ENCODE measurements around the gene VWA8. TPM values are rescaled to one million over a fixed set of nuclear protein-coding genes. Genes with fewer than 3 reads are reported as not detected.

Gene VWA8
- total RNA-seq, 1 experiment from 2014 or later = 22.6 TPM

- H3K9ac ChIP-seq (ENCODE audit: low read length) = no peak overlapping the region
- no peak overlapping the region for H3K27ac ChIP-seq (ENCODE audit: low read depth, low read length)
- DNase-seq (ENCODE audit: low read depth, low spot score) (no peak), ATAC-seq (no peak)
- H3K9me3 ChIP-seq (ENCODE audit: control insufficient read depth in 1 of 2, insufficient read depth in 1 of 2, low read depth in 1 of 2, low read length in 2 of 2) = no peaks in the 10 kb centered on the region
- intact Hi-C loops (cut with micrococcal nuclease) = no loop called here
- H4K20me1 ChIP-seq (ENCODE audit: insufficient read depth) = no peaks in the 10 kb centered on the region
- H3K79me2 ChIP-seq (ENCODE audit: insufficient read depth, low read length) = no peaks in the 10 kb centered on the region
- H3K4me3 ChIP-seq (replicated peaks in 1 of 2; ENCODE audit: low read depth in 1 of 2, low read length in 2 of 2) = no peak overlapping the region
- TF ChIP-seq SP1 (IDR thresholded peaks at IDR 0.05; ENCODE audit: low read depth) (no peak), ZNF274 (IDR thresholded peaks at IDR 0.05; ENCODE audit: low read depth, low read length) (no peak), ZFX (IDR thresholded peaks at IDR 0.05) (no peak), TCF7L2 (IDR thresholded peaks at IDR 0.05; ENCODE audit: borderline replicate concordance, extremely low read depth, insufficient read depth, insufficient read length) (no peak), SIN3A (IDR thresholded peaks at IDR 0.05; ENCODE audit: low read depth) (no peak), JUND (IDR thresholded peaks at IDR 0.05) (no peak), EZH2phosphoT487 (IDR thresholded peaks at IDR 0.05; ENCODE audit: borderline replicate concordance) (no peak), POLR2A (IDR thresholded peaks at IDR 0.05; ENCODE audit: borderline replicate concordance, extremely low read depth, insufficient read depth, insufficient read length) (no peak), CTCF (IDR thresholded peaks at IDR 0.05 in 2 of 3, conservative IDR thresholded peaks at IDR 0.05 in 1 of 3; ENCODE audit: borderline replicate concordance in 1 of 3, insufficient read depth in 1 of 3, low read depth in 2 of 3, low read length in 2 of 3) (no peak), EGR1 (IDR thresholded peaks at IDR 0.05; ENCODE audit: low read depth) (no peak), ELF1 (IDR thresholded peaks at IDR 0.05; ENCODE audit: borderline replicate concordance, low read depth) (no peak), REST (IDR thresholded peaks at IDR 0.05; ENCODE audit: low read depth) (no peak), RAD21 (IDR thresholded peaks at IDR 0.05; ENCODE audit: low read depth) (no peak), EZH2 (IDR thresholded peaks at IDR 0.05) (no peak), ZBTB33 (IDR thresholded peaks at IDR 0.05; ENCODE audit: extremely low read depth, insufficient replicate concordance, low read length) (no peak), FOSL1 (IDR thresholded peaks at IDR 0.05; ENCODE audit: low read depth) (no peak), CEBPB (IDR thresholded peaks at IDR 0.05; ENCODE audit: low read depth) (no peak)
- H3K36me3 ChIP-seq (ENCODE audit: control insufficient read depth in 1 of 2, insufficient read depth in 2 of 2, low read length in 2 of 2) = peaks cover 0 to 12% of the 10 kb centered on the region in 2 experiments; a peak in 2 of 4 replicates
- H3K27me3 ChIP-seq (ENCODE audit: insufficient read depth, low read length) = no peaks in the 10 kb centered on the region
- H3K4me1 ChIP-seq (ENCODE audit: control insufficient read depth in 1 of 2, insufficient read depth in 2 of 2, low read length in 2 of 2) = no peaks in the 10 kb centered on the region
- CTCF ChIA-PET = no interaction called here
- POLR2A ChIA-PET = no interaction called here
- H3K4me2 ChIP-seq (ENCODE audit: low read length) = no peak overlapping the region
- H2AFZ ChIP-seq (ENCODE audit: low read depth, low read length, poor library complexity, severe bottlenecking) = no peak overlapping the region
- RAD21 ChIA-PET (ENCODE audit: low non-redundant PET in 1 of 2, low total read pairs in 2 of 2, uncharacterized antibody in 2 of 2, unreplicated experiment in 2 of 2) = no interaction called here
- H3K9me2 ChIP-seq (ENCODE audit: insufficient read depth) = no peaks in the 10 kb centered on the region
- no TSS peak for BruUV-seq (replicated peaks)
These were observed 139.7 kb downstream of the VWA8 start for GRCh38 chr13:41821238-41821594.

Data from HCT116 (cell line).